Activated T-helper 1 cell treated with Interleukin-2 at 50 U/mL for 16 hours (primary cell): Measurements from ENCODE around the gene MAP3K20.
"Not testable (repeated sequence)": the region's sequence is repeated elsewhere in the genome, so short reads cannot be mapped to it uniquely, and the experiment has no call there.

ENCODE experiments used
- DNase-seq: peaks from one replicate; pipeline ENCODE4 v3.0.0-alpha.2; 2020; ENCODE audit warnings: low read depth

MAP3K20 gene

DNA sequence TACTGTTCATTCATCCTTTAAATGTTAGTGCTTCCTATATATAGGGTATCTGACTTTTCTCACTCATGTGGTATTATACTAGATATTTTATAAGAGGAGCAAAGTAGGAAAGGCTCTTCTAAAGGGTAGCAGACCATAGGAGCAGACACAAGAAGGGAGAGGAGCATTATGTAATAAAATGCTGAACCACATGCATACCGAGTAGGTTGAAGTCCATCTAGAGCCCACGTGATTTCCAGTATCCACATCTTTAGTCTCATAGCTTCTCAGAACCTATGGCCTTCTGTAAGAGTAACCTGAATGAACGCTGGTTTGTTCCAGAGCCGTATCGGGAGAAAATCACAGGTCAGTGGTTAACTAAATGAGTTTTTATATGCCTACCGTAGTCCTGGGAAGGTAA, 85.9 kb downstream of the MAP3K20 start:
- DNase-seq: no peak

DNA sequence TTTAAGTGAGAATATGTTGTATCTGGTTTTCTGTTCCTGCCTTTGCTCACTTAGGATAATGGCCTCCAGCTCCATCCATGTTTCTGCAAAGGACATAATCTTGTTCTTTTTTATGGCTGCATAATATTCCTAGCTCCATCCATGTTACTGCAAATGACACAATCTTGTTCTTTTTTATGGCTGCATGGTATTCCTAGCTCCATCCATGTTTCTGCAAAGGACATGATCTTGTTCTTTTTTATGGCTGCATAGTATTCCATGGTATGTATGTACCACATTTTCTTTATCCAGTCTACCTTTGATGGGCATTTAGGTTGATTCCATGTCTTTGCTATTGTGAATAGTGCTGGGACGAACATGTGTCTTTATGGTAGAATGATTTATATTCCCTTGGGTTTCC, 87.7 kb downstream of the MAP3K20 start:
- not testable (repeated sequence) for DNase-seq

DNA sequence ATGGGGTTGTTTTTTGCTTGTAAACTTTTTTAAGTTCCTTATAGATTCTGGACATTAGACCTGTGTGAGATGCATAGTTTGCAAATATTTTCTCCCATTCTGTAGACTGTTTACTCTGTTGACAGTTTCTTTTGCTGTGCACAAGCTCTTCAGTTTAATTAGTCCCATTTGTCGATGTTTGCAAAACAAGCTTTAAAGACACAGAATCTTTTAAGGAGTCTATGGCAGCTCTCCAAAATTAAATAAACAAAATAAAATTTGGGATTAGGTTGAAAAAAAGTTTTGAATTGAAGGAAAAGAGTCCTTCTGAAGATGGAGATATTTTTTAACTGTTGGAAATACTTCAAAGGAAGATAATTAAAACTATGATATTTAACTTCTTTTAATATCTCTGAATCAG, 88.8 kb downstream of the MAP3K20 start:
- no peak for DNase-seq

DNA sequence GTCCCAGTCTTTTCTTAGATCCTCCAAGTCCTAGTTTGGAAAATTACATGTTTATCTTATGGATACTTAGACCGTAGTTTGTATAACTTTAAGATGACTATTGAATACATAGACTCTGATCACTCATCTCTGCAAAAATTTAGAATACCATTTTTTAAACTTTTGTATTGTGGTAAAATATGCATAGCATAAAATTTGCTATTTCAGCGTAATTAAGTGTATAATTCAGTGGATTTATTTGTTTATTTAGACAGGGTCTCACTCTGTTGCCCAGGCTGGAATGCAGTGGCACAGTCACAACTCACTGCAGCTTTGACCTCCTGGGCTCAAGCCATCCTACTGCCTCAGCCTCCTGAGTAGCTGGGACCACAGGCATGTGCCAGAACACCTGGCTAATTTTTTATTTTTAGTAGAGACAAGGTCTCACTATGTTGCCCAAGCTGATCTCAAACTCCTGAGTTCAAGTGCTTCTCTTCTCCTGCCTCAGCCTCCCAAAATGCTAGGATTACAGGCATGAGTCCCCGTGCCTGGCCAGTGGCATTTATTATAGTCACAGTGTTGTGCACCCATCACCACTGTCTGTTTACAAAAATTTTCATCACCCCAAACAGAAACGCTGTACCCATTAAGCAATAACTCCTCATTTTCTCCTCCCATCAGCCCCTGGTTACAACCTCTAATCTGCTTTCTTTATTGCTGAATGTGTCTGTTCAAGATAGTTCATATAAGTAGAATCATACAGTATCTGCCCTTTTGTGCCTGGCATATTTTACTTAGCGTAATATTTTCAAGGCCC, 90.0 kb downstream of the MAP3K20 start:
- no peak for DNase-seq

DNA sequence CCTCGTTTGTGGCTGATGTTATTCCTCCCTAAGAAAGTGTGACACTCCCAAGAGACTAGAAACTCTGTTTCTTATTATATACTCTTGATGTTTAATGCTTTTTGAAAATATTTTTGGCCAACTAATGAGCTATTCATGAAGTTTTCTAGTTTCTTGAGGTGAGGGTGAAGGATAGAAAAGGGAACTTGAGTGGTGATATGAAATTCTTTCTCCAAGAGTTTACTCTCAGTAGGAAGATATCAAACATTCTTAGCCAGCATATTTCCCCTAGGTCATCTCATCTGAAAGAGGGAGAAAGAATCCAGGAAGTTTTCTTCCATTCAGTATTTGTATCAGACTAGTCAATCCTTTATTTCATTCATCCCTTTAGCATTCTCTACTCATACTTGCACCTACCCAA, 95.7 kb downstream of the MAP3K20 start:
- no peak for DNase-seq

DNA sequence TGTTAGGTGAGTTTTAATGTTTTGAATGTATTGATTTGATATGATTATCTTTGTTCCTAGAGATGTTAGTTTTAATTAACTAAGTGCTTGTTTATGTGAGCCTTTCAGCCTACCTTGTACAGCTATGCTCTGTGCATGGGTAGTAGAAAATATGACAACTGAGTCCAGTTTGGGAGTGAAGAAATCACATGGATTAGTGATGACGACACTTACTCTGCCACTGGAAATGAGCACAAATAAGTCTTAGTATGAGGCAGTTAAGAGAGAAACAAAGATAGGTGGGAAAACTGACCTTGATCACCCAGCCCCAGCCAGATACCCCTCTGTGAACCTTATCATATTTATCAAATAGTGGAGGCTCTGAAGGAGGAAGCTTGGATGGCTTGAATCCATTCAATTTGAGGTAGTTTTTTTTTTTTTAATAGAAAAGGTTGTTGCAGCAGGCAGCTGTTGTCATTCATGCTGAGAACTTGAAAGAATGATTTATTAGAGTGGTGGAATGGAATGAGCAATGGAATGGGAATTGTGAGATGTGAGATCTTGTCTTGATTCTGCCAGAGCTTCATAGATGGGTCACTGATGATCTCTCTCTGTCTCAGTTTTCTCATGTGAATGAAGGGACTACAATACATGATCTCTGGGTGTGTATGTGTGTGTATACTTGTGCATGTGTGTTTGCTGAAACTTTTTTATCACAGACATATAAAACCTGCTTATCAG, 96.4 kb downstream of the MAP3K20 start:
- DNase-seq: no peak

DNA sequence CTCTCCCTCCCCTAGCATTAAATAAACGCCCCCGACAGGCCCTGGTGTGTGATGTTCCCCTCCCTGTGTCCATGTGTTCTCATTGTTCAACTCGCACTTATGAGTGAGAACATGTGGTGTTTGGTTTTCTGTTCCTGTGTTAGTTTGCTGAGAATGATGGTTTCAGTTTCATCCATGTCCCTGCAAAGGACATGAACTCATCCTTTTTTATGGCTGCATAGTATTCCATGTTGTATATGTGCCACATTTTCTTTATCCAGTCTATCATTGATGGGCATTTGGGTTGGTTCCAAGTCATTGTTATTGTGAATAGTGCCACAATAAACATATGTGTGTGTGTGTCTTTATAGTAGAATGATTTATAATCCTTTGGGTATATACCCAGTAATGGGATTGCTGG, 98.7 kb downstream of the MAP3K20 start:
- DNase-seq: not testable (repeated sequence)

DNA sequence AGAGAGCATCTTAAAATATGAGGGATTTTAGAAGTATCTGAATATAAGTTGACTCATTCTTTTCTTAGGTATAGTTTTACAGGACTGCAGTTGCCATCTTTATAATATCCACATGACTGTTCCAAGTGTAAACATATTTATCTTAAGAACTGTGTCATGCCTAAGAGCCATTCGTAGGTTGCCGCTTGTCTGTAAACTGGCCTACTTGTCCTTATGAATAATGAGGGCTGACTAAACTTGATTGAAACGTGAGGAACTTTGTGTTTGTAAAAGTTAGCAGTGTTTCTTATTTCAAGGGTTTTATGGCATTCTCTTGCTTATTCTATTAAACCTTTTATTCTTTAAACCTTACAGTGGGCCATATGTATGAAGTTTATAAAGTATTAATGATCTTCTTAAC, 99.6 kb downstream of the MAP3K20 start:
- no peak for DNase-seq

DNA sequence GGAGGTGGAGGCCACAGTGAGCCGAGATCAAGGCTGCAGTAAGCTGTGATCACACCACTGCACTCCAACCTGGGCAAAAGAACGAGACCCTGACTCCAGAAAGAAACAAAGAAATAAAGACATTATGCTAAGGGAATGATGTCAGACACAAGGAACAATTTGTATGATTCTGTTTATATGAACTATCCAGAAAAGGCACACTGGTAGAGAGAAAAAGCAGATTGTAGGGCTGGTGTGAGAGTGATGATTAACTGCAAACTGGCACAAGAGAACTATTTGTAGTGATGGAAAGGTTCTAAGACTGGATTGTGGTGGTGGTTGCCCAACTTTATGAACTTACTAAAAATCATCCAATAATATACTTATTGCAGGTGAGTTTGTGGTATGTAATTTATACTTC, 106.3 kb downstream of the MAP3K20 start:
- DNase-seq: no peak

DNA sequence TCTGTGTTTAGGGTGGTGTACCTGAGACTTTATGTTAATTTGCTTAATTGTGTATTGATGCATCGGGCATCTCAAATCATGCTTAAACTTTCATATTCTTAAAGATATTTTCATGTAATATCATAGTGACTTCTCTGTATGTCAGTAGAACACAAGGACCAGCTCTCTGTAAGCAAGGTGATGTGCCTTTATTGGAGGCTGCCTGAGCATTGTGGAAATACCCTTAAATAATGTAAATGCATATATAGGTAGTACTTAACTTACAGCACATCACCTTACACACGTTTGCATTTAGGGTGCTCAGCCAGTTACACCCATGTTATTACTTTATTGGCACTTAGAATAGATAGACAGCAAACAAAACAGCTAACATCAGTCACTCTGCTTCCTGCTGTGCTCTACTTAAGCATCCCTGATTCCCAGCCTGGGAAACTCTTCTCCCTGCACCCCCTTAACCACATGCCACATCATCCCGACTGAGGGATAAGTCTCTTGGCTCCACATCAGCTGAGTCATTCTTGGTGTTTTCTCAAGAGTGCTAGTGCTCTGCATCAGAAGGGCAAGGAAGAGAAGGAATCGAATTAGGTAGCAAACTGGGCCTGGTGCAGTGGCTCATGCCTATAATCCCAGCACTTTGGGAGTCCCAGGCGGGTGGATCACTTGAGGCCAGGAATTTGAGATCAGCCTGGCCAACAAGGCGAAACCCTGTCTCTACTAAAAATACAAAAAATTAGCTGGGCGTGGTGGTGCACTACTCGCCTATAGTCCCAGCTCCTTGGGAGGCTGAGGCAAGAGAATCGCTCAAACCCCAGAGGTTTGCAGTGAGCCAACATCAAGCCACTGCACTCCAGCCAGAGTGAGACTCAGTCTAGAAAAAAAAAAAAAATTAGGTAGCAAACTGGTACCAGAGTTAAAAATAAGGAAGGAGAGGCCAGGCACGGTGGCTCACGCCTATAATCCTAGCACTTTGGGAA, 108.7 kb downstream of the MAP3K20 start:
- DNase-seq: no peak

DNA sequence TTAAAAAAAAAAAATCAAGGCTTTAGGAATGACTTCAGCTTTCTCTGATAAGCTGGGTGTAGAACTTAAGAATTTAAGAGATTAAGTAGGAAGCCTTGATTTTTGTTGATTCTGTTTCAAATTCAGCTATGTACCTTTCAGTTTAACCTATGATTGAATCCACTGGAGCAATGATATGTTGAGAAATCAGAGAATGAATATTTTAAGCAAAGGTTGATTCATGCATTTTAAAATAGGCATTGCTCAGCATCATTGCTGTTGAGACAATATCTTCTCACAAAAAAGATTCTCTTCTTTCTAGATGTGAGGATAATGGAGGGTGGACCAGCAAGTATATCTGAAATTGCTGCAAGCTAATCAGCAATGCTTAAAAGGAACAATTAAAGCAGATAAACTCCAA, 109.8 kb downstream of the MAP3K20 start:
- no peak for DNase-seq

DNA sequence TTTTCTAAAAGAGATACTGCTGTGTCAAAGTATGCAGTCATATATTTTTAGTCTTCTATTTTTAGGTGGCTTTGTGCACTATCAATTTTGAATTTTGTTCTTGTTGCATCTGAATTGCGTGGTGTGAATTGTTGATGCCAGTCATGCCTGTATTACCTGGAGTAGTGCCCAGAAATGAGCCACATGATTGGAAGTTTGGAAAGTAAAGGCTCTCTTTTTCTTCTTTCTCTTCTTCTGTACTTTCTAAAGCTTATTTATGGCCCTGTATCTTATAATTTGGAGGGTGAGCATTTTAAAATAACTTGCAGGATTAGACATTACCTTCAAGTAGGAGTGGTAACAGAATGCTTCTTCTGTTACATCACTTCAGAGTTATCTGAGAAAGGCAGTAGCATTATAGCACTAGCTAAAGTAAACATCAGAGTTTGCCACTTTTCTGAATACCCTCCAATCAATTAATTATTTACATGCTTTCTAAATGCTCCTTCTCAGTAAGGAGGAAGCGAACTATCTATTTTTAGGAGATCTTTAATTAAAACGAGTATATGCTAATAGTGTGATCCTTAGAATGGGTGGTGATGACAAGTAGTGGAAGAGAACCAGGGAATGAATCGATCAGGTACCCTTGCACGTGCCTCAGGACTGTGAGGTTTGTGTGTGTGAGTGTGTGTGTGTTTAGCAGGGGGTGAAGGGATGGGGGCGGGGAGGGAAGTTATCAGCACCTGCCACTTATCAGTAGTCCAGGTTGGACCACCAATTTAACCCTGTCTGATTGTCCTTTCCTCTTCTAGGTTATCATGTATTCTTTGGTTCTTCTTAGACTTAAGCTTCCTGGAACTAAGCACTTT, 112.5 kb downstream of the MAP3K20 start:
- no peak for DNase-seq

DNA sequence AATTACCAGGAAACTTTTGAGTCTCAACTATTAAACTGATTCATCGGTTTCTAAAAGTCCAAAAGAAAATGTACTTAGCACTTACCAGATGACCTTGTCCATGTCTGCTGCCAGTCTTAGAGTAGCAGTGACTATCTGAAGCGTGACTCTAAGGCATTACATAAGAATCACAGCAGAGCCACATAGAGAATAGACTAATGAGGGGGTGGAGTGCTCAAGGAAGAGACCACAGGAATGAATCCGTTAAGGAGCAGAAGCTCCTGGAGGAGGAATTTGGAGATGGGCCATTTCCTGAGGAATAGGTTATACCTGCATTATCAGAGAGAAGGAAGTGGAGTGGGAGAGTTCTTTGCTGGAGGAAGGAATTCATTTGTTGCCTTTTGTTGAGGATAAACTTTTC, 116.0 kb downstream of the MAP3K20 start:
- no peak for DNase-seq

DNA sequence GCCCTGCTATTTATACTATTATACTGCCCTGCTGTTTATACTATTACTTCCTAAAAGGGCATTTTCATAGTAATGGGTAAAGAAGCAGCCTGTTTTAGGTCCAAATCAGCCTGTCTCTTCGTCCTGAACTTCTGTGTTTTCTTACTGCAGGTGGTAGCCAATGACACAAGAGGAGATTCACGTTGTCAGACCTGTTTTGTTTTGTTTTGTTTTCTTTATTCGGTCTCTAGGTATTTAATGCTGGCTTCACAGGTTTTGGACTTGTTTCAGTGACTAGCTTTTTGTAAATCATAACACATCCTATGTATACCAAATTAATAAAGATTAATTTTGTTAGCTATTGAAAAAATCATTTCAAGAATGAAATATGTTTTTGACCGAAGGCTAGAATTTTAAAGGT, 116.4 kb downstream of the MAP3K20 start:
- no peak for DNase-seq

DNA sequence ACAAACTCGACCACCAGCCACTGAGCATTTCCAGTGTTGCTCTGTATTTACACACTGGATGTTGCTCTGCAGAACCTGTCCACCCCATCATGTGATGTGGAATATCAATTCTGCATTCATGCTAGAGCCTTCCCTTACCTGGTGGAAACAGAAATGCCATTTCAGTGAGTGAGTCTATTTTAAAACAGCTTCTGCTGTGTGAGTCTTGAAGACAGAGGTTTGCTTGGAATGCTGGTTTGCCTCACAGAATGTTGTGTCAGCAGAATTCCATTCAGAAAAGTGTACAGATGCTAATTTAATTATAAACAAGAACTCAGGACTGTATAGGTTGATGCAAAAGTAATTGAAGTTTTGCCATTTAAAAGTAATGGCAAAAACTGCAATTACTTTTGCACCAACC, 118.3 kb downstream of the MAP3K20 start:
- no peak for DNase-seq

DNA sequence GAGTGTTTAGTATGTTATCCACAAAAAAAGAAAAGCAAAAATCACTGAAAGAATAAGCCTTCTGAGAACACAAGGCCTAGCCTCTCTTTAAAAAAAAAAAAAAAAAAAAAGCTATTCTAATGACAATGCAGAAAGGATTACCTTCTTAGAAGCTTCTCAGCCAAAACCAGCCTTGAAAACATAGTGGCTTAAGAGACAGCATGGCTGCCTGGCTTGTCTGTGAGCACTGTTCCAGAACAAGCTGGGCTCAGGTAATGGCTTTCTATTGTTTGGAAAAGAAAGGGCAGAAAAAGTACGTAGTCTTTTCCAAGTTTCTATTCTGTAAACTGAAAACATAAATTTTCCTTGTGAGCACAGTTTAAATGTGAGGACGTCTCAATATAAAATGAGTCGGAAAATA, 119.5 kb downstream of the MAP3K20 start:
- no peak for DNase-seq

DNA sequence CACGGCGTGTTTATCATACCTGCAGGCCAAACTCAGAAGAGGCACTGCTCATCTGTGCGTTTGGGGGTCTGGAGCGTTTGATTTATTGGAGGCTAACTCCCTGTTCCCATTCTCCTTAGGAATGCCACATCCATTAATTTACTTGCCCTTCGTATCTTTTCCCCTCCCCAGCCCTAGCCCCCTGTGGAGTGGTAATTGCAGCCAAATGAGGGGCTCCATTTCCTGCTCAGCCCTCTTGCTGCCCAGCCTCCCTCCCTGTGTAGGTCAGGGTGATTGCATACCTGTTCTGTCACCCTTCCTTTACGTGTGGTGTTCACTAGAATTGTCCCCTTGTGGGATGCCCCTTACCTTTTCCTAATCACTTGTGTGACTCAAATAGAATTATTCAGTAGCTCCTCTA, 120.4 kb downstream of the MAP3K20 start:
- no peak for DNase-seq

DNA sequence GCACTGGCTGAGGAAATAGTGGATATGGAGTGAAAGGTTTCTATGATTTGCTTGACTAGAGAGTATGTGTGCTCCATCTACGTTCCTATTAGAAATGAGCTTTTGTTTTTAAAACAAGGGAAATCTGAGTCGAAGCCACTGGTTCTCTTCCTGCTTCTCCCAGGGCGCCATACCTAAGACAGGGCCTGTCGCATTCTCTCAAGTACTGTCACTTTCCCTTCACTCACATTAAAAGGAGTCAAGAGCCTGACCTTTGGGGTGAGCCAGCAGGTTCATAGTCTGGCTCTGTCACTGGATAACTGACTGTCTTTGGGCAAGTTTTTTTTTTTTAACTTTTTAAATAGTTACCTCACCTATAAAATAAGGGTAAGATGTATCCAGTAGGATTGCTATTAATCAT, 121.0 kb downstream of the MAP3K20 start:
- DNase-seq: no peak

DNA sequence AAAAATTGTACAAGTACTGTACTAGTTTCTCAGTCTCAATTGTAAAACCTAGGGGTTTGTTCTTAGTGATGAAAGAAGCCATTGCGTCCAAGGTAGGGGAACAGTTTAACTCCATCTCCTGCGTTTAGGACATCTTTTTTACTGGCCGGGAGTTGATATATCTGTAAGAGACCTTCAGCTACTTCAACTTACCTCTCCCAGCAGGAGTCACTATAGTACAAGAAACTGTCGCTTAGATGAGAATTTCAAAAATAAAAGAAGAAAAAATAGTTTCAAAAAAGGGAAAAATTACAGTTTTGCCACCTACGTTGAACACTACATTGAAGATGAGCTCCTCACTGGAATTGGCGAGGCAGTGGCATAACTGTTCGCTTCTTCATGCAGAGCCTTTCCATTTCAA, 122.7 kb downstream of the MAP3K20 start:
- no peak for DNase-seq

DNA sequence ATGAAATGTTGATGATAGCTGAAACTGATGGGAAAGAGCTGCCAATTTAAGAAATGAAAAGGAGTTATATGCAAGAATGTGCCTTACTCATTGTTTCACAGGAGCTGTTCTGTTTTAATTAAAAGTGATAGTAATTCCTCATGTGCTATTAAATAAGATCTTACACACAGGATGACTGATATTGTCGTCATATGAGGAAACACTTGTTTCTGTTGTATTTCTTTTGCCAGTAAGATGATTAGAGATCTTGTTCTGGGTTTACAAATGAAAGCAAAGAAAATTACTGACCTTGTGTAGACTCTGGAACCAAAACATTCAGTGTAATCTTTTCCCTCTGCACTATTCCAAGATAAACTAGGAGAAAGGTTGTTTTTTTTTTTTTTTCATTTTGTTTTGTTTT, 123.6 kb downstream of the MAP3K20 start:
- no peak for DNase-seq

DNA sequence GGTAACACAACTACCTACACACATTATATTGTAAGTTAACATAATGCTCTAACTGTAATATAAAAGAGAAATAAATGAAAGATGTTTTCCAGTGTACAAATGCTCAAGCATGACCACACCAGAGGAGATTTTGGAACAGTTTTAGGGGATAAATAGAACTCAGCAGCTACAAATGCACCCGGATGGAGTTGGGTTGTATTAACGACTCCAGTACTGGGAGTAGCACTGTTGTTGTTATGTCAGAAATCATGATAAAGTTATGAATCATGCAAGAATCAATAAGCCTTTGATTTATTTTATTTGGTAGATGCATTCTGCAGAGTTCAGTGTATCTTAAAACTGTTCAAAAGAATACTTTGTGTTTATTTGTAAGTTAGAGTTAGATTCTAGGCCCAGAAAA, 126.9 kb downstream of the MAP3K20 start:
- no peak for DNase-seq

DNA sequence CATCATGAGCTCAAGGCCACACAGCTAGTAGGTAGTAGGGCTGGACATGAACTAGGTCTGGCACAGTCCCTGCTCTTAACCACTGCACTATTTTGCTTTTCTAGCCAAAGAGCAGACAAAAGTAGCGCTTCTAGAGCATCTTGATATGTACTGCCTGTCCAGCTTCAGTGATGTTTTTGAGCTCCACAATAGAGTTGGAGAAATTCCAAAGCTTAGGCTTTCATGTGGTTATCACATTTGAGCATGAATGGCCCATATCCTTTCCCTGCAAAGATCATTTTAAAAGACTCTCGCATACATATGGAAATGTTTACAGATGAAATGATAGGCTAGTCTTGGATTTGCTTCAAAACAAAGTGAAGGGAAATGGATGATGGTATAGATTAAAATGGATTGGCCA, 128.7 kb downstream of the MAP3K20 start:
- DNase-seq: no peak
